SK-N-MC (cell line): ENCODE measurements around the gene PPIA.

Experiments used
- EZH2 ChIP-seq: fragments of 200-600 bp; sonication (generic); IDR thresholded peaks from one replicate; pipeline ENCODE4 v1.6.1; 2017; ENCODE audit warnings: antibody characterized with exemption
- FOXP2 ChIP-seq: optimal IDR thresholded peaks from 2 replicates; pipeline ENCODE3; 2011; ENCODE audit warnings: mild to moderate bottlenecking, moderate library complexity; ENCODE audit not compliant: insufficient read depth; ENCODE audit errors: extremely low read length, control extremely low read depth
- POLR2AphosphoS5 ChIP-seq: IDR thresholded peaks from 2 replicates; pipeline ENCODE4 v1.6.1; 2012; ENCODE audit warnings: mild to moderate bottlenecking, low read depth, low read length, borderline replicate concordance

- TF ChIP-seq EZH2 (no peak), POLR2AphosphoS5 (no peak), FOXP2 (no peak)
Measured at GRCh38 chr7:44811093-44811492, 14.6 kb downstream of the PPIA start.
